GM18951 (cell line): Measurements from ENCODE around the gene DEPDC1.
A peak's percentile ranks its signal among the peaks of the same experiment; 100 is the strongest.
"Not testable (repeated sequence)": the region's sequence is repeated elsewhere in the genome, so short reads cannot be mapped to it uniquely, and the experiment has no call there.

ENCODE experiments used
- POLR2A ChIP-seq: IDR thresholded peaks from 4 replicates; pipeline ENCODE4 v1.6.1; 2011; ENCODE audit warnings: mild to moderate bottlenecking; ENCODE audit not compliant: insufficient read length, insufficient read depth; ENCODE audit errors: extremely low read depth
- in situ Hi-C: fragments of 300-500 bp; cut with MboI; formaldehyde crosslinking; loops from one replicate; pipeline ENCODE4 v1.12.0; 2022; ENCODE audit warnings: low sequenced_read_pairs, mixed read lengths, inconsistent platforms; ENCODE audit not compliant: unreplicated experiment

DEPDC1 gene

DNA sequence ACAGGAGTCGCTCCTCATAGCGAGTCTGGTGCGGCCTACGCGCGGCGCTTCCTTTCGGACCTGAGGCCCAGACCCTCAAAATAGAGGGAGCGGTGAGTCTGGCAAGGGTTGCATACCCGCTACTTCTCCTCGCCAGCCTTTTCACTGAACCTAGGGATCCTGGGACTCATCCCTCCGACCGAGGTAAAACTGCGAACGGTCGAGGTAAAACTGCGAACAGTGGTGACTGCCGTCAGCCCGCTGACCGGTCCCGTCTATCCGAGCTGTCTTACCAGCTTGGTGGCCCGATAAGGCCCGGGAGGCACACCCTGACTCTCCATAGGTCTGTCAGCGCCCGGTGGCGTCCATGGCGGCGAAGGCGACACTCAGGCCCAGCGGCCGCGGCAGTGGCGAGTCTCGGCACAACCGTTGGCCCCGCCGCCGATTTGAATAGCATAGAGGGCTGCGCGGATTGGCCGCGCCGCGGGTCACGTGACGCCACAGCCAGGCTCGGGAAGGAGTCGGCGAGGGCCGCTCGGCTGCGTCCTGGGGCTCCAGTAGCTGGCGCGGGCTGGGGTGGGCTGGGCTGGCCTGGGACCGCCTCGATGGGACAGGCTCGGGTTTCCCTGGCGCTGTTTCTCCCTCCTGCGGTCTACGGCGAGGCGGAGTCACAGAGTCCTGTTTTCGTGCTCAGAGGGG, at the start of gene DEPDC1:
DEPDC1 (minus strand) TSS at position 403 of the 678 bp plus-strand sequence; CDS start at position 320, 83 bp downstream.
- peak; percentile 78 for TF ChIP-seq POLR2A
- in situ Hi-C loops = no loop called here

- no peak for TF ChIP-seq POLR2A
- in situ Hi-C loops = no loop called here
These were observed 47.8 kb upstream of the DEPDC1 start for GRCh38 chr1:68544651-68545050.

GRCh38 chr1:68542586-68542985, 45.7 kb upstream of the DEPDC1 start:
- in situ Hi-C loops = no loop called here
- TF ChIP-seq POLR2A = no peak

DNA sequence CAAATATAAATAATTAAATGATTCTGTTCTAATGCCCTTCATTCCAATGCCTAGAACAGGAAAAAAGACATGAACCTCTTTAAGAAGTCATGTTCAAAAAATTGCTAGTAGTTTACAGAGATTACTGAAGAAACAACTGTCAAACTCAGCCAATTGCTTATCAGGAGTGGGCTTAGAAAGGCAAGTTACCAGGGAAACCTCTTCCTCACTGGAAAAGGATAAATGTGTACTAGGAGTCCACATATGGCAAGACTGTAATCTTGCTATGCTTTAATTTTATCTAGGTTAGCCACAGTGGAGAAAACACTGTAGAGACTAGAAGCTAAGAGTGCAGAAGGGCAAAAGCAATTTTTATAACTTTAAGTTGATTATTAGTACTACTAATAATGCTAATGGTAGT, 42.1 kb upstream of the DEPDC1 start:
- no peak for TF ChIP-seq POLR2A
- in situ Hi-C loops = no loop called here

DNA sequence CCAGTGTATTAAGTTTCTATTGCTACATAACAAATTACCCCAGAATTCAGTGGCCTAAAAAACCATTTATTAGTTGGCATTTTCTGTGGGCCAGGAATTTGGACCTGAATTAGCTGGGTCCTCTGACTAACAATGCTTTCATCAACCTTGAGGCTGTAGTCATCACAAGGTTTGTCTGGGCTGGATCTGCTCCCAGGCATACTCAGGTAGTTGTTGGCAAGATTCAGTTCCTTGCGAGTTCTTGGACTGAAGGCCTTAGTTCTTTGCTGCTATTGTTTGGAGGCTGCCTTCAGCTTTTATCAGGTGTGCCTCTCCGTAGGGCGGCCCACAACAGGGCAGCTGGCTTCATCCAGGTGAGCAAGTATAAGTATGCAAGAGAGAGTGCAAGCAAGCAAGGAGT, 31.4 kb upstream of the DEPDC1 start:
- TF ChIP-seq POLR2A = no peak
- in situ Hi-C loops = no loop called here

- in situ Hi-C loops = no loop called here
These were observed 28.9 kb upstream of the DEPDC1 start for GRCh38 chr1:68525781-68526180.

GRCh38 chr1:68521286-68521685, 24.4 kb upstream of the DEPDC1 start:
- TF ChIP-seq POLR2A = no peak
- in situ Hi-C loops = no loop called here

More at GRCh38 chr1:68525781-68526180, 28.9 kb upstream of the DEPDC1 start:
- no peak for TF ChIP-seq POLR2A

- TF ChIP-seq POLR2A = no peak
- in situ Hi-C loops = no loop called here
These were observed 19.2 kb upstream of the DEPDC1 start for GRCh38 chr1:68516066-68516465.

DNA sequence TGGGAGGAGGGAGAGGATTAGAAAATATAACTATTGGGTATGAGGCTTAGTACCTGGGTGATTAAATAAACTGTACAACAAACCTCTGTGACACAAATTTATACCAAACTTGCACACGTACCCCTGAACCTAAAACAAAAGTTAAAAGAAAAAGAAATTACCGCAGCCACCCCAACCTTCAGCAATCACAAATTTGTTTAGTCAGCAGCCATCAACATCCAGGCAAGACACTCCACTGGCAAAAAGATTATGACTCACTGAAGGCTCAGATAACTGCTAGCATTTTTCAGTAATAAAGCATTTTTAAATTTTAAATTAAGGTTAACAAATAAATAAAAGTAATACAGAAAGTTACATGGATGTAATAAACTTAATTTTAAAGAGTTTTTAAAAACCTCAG, 14.4 kb upstream of the DEPDC1 start:
- in situ Hi-C loops = no loop called here
- no peak for TF ChIP-seq POLR2A

GRCh38 chr1:68506386-68506785, 9.5 kb upstream of the DEPDC1 start:
- in situ Hi-C loops = no loop called here
- TF ChIP-seq POLR2A = no peak

GRCh38 chr1:68503085-68503484, 6.2 kb upstream of the DEPDC1 start:
- in situ Hi-C loops = no loop called here
- no peak for TF ChIP-seq POLR2A

- TF ChIP-seq POLR2A = no peak
These were observed 446 bp upstream of the DEPDC1 start for GRCh38 chr1:68497358-68497698.

DNA sequence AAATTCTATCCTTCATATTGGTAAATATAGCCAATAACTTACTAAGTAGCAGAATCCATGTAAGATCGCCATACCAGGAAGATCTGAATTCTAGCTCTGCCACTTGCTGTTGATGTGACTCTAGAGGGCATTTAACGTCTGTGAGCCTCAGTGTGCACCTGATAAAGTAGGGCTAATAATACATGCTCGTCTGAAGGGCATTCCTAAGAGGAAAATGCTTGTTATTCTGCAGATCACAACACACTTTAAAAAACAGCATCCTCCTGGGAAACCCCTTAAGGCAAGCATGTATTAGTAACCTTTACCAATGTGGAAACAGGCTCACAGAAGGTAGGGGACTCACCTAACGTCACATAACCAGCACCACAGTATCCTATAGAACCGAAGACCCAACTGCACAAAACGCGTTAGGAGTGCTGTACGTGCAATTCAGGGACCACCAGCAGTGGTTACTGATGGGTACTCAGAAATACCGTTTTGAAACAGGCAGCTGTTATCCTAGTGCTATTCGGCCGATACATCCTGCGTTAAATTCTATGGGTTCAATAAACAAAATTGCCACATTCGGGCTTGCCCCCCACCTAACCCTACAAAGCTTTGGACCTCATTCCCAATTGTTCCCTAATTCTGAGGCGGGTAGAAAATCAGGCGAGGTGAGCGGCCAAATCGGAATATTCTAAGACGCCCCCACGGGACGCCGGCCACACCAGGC, 758 bp downstream of the DEPDC1 start:
- TF ChIP-seq POLR2A = no peak
- in situ Hi-C loops = no loop called here

More at GRCh38 chr1:68497358-68497698, 446 bp upstream of the DEPDC1 start:
- in situ Hi-C loops = no loop called here

- TF ChIP-seq POLR2A = no peak
- in situ Hi-C loops = no loop called here
These were observed 1.4 kb downstream of the DEPDC1 start for GRCh38 chr1:68495532-68495931.

- in situ Hi-C loops = no loop called here
These were observed 3.7 kb downstream of the DEPDC1 start for GRCh38 chr1:68493193-68493592.

DNA sequence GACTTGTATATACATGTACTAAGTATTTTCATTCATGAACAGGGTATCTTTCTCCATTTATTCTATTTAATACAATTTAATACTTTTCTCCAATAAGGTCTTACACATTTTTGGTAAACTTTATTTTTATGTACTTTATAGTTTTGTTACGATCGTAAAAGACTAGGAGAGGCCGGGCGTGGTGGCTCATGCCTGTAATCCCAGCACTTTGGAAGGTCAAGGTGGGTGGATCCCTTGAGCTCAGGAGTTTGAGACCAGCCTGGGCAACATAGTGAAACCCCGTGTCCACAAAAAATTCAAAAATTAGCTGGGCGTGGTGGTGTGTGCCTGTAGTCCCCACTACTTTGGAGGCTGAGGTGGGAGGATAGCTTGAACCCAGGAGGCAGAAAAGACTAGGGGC, 4.6 kb downstream of the DEPDC1 start:
- in situ Hi-C loops = not testable (repeated sequence)

More at GRCh38 chr1:68493193-68493592, 3.7 kb downstream of the DEPDC1 start:
- no peak for TF ChIP-seq POLR2A
